Muscle of leg (tissue), 11 donors: ENCODE measurements around the gene MAML2. TPM values are rescaled to one million over a fixed set of nuclear protein-coding genes. Genes with fewer than 3 reads are reported as not detected.
A peak's percentile ranks its signal among the peaks of the same experiment; 100 is the strongest.

Source experiments
- DNase-seq: peaks from one replicate; pipeline ENCODE4 v3.0.0; 2013
- H3K27ac ChIP-seq: one replicate; pipeline ENCODE4 v1.5.1; 2013; ENCODE audit warnings: mild to moderate bottlenecking, low read length, control low read depth
- H3K27me3 ChIP-seq: one replicate; pipeline ENCODE4 v1.6.1; 2013; ENCODE audit warnings: low read length; ENCODE audit not compliant: control insufficient read depth, insufficient read depth
- H3K36me3 ChIP-seq: one replicate; pipeline ENCODE4 v1.6.1; 2013; ENCODE audit warnings: low read length; ENCODE audit not compliant: control insufficient read depth, insufficient read depth
- H3K4me1 ChIP-seq: one replicate; pipeline ENCODE4 v1.6.1; 2013; ENCODE audit warnings: low read length; ENCODE audit not compliant: control insufficient read depth, insufficient read depth
- H3K4me3 ChIP-seq: one replicate; pipeline ENCODE4 v1.5.1; 2013; ENCODE audit warnings: low read length, control low read depth
- H3K9me3 ChIP-seq: replicated peaks from 2 replicates; pipeline ENCODE4 v1.6.1; 2013; ENCODE audit warnings: low read depth, low read length; ENCODE audit not compliant: control insufficient read depth
- WGBS: methylation state at CpG from one replicate; pipeline ENCODE4 v1.1.5; 2013; ENCODE audit warnings: missing lambda C conversion rate; ENCODE audit not compliant: insufficient coverage; 5-methylcytosine and 5-hydroxymethylcytosine counted together
- polyA plus RNA-seq, 8 donors: library from polyadenylated mRNA; unstranded; fragments of 120-200 nt; gene quantifications; one replicate each; pipeline versions ENCODE4 v1.2.1 to v1.2.3, GENCODE V29; 2013; ENCODE audit warnings: inconsistent platforms in 1 of 8, low replicate concordance in 1 of 8; ENCODE audit not compliant: insufficient read length in 8 of 8, insufficient read depth in 1 of 8
- total RNA-seq: library from RNA; stranded (reverse); fragments of 120-200 nt; gene quantifications from one replicate; pipeline ENCODE4 v1.2.4, GENCODE V29; 2013

MAML2 gene
- total and polyA plus RNA-seq, 9 donors = 4.0 to 7.8 (median 5.7) TPM

GRCh38 chr11:96217206-96217605, 125.8 kb downstream of the MAML2 start:
- Histone ChIP-seq H3K36me3 (no peaks in the 10 kb centered on the region), H3K27me3 (no peaks in the 10 kb centered on the region), H3K27ac (no peak overlapping the region), H3K9me3 (no peaks in the 10 kb centered on the region), H3K4me3 (no peak overlapping the region), H3K4me1 (peaks cover 9% of the 10 kb centered on the region)
- no peak for DNase-seq
- WGBS = no CpG with 5 or more reads among the region's 5 CpGs

- DNase-seq = no peak
- Histone ChIP-seq H3K27ac (peak overlapping the region; percentile 65), H3K4me3 (no peak overlapping the region), H3K36me3 (no peaks in the 10 kb centered on the region), H3K27me3 (no peaks in the 10 kb centered on the region), H3K9me3 (no peaks in the 10 kb centered on the region), H3K4me1 (peaks cover 9% of the 10 kb centered on the region)
Observed at GRCh38 chr11:96215826-96216225, 127.2 kb downstream of the MAML2 start.

GRCh38 chr11:96215110-96215782, 127.7 kb downstream of the MAML2 start:
- 10% methylated on average over 4 of the region's 7 CpGs for WGBS
- Histone ChIP-seq H3K9me3 (no peaks in the 10 kb centered on the region), H3K4me1 (peaks cover 9% of the 10 kb centered on the region), H3K27me3 (no peaks in the 10 kb centered on the region), H3K4me3 (no peak overlapping the region), H3K36me3 (no peaks in the 10 kb centered on the region), H3K27ac (peak overlapping the region; percentile 65)
- DNase-seq = no peak

- WGBS = no CpG with 5 or more reads among the region's 1 CpG
- no peak overlapping the region for H3K4me3 ChIP-seq
- H3K27me3 ChIP-seq = no peaks in the 10 kb centered on the region
- H3K36me3 ChIP-seq = no peaks in the 10 kb centered on the region
- peak overlapping the region; percentile 65 for H3K27ac ChIP-seq
- H3K9me3 ChIP-seq = no peaks in the 10 kb centered on the region
- DNase-seq = no peak
- peaks cover 9% of the 10 kb centered on the region for H3K4me1 ChIP-seq
Observed at GRCh38 chr11:96214777-96215109, 128.3 kb downstream of the MAML2 start.

- no CpG with 5 or more reads among the region's 2 CpGs for WGBS
- no peak overlapping the region for H3K27ac ChIP-seq
Observed at GRCh38 chr11:96213500-96213899, 129.5 kb downstream of the MAML2 start.

DNA sequence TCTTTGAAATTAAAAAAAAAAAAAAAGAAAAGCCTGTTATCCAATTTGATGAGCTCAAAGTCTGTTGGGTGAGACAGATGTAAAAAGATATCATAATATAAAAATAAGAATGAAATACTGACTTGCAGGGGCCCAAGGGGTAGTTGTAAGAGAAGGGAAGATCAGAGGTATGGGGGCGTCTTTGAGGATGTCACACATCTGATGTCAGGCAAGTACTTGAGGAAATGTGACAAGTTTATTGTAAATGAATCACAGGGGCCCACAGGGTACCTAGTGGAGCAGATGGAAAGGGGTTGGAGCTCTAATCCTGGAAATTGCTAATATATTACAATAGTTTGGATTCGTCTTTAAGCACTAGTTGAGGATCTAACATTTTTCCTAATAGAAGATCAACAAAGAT, 131.6 kb downstream of the MAML2 start:
- Histone ChIP-seq H3K36me3 (no peaks in the 10 kb centered on the region), H3K27ac (no peak overlapping the region), H3K4me3 (no peak overlapping the region), H3K9me3 (no peaks in the 10 kb centered on the region), H3K4me1 (peaks cover 5% of the 10 kb centered on the region), H3K27me3 (no peaks in the 10 kb centered on the region)
- no peak for DNase-seq
- WGBS = 73% methylated on average over 1 of the region's 2 CpGs

More at GRCh38 chr11:96213500-96213899, 129.5 kb downstream of the MAML2 start:
- Histone ChIP-seq H3K4me1 (peaks cover 9% of the 10 kb centered on the region), H3K36me3 (no peaks in the 10 kb centered on the region), H3K27me3 (no peaks in the 10 kb centered on the region), H3K9me3 (no peaks in the 10 kb centered on the region), H3K4me3 (no peak overlapping the region)
- DNase-seq = peak; percentile 50

DNA sequence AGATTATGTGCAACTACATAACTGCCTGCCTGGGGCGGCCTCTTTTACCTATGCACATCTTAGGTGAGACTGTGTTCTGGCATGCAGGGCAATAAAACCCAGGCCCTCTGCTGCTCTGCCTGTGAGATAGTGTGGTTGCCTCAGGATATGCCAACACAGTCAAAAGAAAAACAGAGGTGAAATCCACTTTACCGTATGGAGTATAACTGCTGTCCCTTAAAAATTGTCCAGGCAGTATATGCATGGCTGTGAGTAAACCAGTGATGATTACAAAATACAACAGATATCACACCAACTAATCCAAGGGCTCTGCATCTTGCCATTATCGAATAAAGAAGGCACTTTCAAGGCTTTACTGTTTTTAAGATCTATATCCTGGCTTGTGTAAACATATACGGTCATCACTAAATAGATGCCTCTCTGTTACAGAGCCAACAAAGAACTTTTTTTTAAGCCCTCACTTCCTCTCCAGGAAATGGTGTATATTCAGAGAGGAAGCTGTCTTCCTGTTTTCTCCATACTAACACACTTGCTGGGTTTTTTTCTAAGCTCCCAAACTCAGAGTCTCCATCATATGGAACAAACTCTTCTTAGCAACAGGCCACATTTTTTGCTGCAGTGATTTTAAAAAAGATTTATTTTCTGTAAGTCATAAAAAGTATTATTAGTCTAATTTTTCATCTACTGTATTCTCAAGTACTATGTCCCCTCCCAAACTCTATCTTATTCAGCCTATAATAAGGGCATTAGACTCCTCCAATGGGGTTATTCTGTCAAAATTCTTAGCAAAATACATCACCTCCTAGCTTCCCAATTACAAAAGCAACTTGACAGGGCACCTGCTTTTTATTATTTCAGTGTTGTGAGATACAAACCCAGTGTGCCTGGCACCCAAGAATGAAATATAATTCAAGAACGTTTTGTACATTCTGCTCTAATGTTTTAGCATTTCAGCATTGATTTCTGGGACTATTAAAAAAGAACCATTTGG, 135.2 kb downstream of the MAML2 start:
- no peak overlapping the region for H3K4me3 ChIP-seq
- H3K9me3 ChIP-seq = no peaks in the 10 kb centered on the region
- H3K4me1 ChIP-seq = no peaks in the 10 kb centered on the region
- peak overlapping the region; percentile 87 for H3K27ac ChIP-seq
- DNase-seq = peak; percentile 75
- H3K36me3 ChIP-seq = no peaks in the 10 kb centered on the region
- no peaks in the 10 kb centered on the region for H3K27me3 ChIP-seq
- no CpG with 5 or more reads among the region's 5 CpGs for WGBS

- H3K4me3 ChIP-seq = no peak overlapping the region
- no peaks in the 10 kb centered on the region for H3K4me1 ChIP-seq
- H3K27me3 ChIP-seq = no peaks in the 10 kb centered on the region
- peak overlapping the region; percentile 87 for H3K27ac ChIP-seq
- no peak for DNase-seq
- WGBS = no CpG with 5 or more reads among the region's 2 CpGs
- no peaks in the 10 kb centered on the region for H3K9me3 ChIP-seq
- no peaks in the 10 kb centered on the region for H3K36me3 ChIP-seq
Observed at GRCh38 chr11:96206955-96207354, 136.0 kb downstream of the MAML2 start.

DNA sequence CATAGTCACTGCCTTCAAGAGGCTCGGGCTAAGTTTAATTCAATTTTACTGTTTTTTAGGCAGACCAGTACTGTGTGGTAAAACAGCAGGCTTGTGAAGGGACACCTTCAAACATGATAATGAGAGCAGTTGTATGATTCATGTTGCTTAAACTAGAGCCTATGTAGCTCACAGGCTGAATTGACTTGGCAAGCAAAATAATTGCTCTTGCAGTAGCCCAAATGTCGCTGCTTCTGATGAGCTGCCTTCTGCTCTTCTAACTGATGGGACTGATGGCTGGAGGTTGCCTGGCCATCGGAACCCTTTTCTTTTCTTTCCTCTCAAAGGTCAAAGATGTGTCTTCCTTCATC, 137.6 kb downstream of the MAML2 start:
- H3K27me3 ChIP-seq = no peaks in the 10 kb centered on the region
- WGBS = 50% methylated on average over 2 of the region's 3 CpGs
- no peak overlapping the region for H3K27ac ChIP-seq
- no peak overlapping the region for H3K4me3 ChIP-seq
- H3K36me3 ChIP-seq = no peaks in the 10 kb centered on the region
- no peaks in the 10 kb centered on the region for H3K4me1 ChIP-seq
- no peak for DNase-seq
- H3K9me3 ChIP-seq = no peaks in the 10 kb centered on the region

- no peaks in the 10 kb centered on the region for H3K4me1 ChIP-seq
- no peaks in the 10 kb centered on the region for H3K9me3 ChIP-seq
- WGBS = no CpG with 5 or more reads among the region's 5 CpGs
Observed at GRCh38 chr11:96204721-96205459, 138.1 kb downstream of the MAML2 start.

More at GRCh38 chr11:96204721-96205459, 138.1 kb downstream of the MAML2 start:
- Histone ChIP-seq H3K27me3 (no peaks in the 10 kb centered on the region), H3K4me3 (no peak overlapping the region), H3K36me3 (no peaks in the 10 kb centered on the region), H3K27ac (no peak overlapping the region)
- DNase-seq = no peak
